Measurements from ENCODE around the gene ZNF471.

Gene ZNF471

GRCh38 chr19:56507446-56508289 lies at the start of gene ZNF471:
Gene ZNF471 (plus strand): TSS chr19:56507855. CDS start chr19:56511572, 3,717 bp downstream.
- DNase-seq, result peak; percentile 71

GRCh38 chr19:56474308-56474707 lies 33.3 kb upstream of the ZNF471 start:
- DNase-seq, result no peak

DNA sequence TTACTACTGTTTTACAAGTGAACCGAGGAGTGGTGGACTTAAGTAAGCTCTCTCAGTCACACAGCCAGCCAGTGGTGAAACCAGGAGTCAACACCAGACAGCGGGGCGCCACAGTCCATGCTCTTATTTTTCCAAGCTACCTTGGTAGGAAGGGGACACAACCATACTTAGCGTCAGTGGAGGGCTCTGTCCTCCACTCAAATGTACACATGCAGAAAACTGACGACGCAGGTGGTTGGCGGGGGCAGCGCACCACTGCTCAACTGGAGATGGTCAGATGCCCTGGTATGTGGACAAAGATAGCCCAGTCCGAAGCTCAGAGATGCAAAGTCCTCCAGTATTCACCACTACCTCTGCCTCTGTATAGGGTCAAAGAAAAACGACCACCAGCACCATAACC lies 31.6 kb upstream of the ZNF471 start:
- no peak for DNase-seq

- no peak for DNase-seq
These were observed 30.8 kb upstream of the ZNF471 start, which contains the start of gene ZNF667 for GRCh38 chr19:56476651-56477428. Gene ZNF667 (minus strand): TSS chr19:56477345. CDS start chr19:56462370, 14,975 bp downstream.

GRCh38 chr19:56477429-56478338 lies 30.0 kb upstream of the ZNF471 start:
- DNase-seq, result peak; percentile 29

GRCh38 chr19:56491399-56491798 lies 16.3 kb upstream of the ZNF471 start:
- no peak for DNase-seq

GRCh38 chr19:56504581-56504980 lies 3.1 kb upstream of the ZNF471 start:
- no peak for DNase-seq

DNA sequence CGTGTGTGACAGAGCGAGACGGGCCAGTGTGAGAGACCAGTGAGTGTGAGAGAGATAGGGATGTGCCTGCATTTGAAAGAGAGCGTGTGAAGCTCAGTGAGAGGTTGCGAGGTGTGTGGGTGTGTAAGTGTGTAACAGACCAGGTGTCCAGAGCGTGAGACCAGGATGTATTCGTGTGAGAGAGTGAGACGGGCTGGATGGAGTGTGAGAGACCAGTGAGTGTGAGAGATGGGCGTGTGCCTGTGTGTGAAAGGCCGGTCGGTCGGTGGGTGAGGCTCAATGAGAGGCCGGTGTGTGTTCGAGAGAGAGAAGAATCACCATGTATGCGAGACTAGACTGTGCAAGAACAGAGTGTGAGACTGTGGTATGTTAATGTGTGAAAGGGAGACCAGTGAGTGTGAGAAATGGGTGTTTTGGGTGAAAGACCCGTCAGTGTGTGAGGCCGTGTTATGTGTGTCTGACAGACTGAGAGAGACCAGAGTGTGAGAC lies 679 bp downstream of the ZNF471 start:
- DNase-seq, result no peak

- DNase-seq, result no peak
These were observed 17.7 kb downstream of the ZNF471 start for GRCh38 chr19:56525214-56525860.

DNA sequence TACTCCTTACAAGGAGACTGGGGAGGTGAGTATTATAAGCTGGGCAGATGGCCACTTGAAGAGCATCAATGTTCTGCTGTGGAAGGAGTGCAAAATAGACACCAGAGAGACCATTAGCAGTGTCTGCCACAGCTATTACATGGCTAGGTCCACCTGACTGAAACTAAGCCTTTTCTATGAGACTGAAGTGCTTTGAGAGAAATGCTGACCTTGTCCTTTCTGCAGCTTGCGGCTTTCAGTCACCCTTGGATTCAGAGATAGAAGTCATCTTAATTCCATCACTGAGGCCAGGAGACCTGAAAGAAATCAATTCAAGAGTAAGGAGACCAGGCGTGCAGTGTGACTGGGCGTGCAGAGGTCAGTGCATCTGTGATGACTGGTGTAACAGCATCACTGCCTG lies 29.8 kb downstream of the ZNF471 start:
- DNase-seq, result no peak

GRCh38 chr19:56538254-56538760 lies 30.7 kb downstream of the ZNF471 start:
- peak; percentile 85 for DNase-seq

DNA sequence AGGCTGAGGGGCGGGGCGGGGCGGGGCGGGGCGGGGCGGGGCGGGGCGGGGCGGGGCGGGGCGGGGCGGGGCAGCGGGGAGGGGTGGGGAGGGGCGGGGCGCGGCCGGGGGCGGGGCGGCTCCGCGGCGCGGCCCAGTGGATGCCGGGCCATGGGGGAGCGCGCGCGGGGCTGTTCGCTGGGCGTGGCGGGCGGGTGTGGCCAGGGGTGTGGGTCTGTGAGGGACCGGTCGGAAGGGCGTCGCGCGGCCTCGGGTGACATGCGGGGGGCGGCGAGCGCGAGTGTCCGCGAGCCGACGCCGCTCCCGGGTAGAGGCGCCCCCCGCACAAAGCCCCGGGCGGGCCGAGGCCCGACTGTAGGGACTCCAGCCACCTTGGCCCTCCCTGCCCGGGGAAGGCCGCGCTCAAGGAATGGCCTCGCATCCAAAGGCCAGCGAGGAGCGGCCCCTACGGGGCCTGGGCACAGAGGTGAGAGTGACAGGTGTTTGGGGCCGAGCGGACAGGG lies 31.2 kb downstream of the ZNF471 start, which contains the start of gene ZFP28:
Gene ZFP28 (plus strand): TSS at position 188 of the 503 bp plus-strand sequence. CDS start 71 bp downstream, at position 259.
- no peak for DNase-seq

DNA sequence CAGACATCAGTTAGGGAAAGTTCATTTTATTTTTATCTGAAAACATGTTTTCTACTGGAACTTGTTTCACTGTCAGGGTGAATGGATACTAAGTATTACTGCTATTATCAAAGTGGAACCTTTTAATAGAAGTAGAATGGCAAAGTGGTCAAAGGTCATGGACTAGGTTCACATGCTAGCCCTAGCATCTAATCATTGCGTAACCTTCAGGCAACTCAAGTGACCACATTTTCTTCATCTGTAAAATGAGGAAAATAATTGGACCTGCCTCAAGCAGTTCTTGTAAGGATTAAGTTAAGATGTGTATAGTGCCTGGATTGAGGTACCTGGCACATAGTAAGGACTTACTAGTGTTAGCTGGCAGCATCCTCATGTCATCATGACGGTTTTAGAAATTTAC lies 36.1 kb downstream of the ZNF471 start:
- DNase-seq, result no peak

- no peak for DNase-seq
These were observed 39.9 kb downstream of the ZNF471 start for GRCh38 chr19:56547535-56547934.

DNA sequence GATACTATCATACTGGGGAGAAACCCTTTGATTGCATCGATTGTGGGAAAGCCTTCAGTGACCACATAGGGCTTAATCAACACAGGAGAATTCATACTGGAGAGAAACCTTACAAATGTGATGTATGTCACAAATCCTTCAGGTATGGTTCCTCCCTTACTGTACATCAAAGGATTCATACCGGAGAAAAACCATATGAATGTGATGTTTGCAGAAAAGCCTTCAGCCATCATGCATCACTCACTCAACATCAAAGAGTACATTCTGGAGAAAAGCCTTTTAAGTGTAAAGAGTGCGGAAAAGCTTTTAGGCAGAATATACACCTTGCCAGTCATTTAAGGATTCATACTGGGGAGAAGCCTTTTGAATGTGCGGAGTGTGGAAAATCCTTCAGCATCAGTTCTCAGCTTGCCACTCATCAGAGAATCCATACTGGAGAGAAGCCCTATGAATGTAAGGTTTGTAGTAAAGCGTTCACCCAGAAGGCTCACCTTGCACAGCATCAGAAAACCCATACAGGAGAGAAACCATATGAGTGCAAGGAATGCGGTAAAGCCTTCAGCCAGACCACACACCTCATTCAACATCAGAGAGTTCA lies 46.7 kb downstream of the ZNF471 start:
- no peak for DNase-seq

GRCh38 chr19:56562766-56563165 lies 55.1 kb downstream of the ZNF471 start:
- no peak for DNase-seq

- DNase-seq, result peak; percentile 23
These were observed 59.2 kb downstream of the ZNF471 start for GRCh38 chr19:56566904-56567273.

DNA sequence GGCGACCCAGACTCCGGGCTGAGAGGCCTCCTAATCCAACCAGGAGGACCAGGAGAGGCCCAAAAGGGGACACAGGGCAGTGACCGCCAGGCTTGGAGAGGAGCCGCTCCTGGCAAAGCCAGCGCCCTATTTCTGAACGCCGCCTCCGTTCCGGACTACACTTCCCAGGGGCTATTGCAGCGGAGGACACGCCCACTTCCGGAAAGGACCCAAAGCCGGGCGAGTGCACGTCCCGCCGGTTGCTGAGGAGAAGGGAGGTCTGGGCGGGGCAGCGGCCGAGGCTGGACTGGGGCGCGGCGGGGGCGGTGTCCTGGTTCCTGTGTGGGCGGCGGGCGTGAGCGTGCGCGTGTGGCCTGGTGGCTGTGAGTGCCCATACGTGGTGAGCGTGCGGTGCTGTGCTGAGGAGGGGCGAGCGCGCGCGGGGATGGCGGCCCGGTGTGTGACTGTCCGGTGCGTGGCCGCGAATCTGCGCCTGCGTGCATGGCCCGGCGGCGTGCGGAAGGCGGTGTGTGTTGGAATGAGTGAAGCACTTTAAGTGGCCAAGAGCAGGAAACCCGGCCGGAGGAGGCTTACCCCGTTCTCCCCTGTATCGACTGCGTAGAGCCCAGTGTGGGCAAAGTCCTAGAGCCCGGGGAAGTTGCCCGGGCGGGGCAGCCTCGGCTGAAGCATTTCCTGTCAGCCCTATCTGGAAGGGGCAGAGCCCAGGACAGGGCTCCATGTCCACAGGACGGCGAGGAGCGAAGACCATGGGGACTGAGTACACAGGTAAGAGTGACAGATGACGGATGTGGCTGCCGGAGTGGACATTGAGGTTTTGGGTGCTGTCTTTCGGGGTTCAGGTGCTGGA lies 59.8 kb downstream of the ZNF471 start, which contains the start of gene ZNF470:
Gene ZNF470 (plus strand): TSS at position 195 of the 847 bp plus-strand sequence. CDS start 2,844 bp downstream, outside the sequence.
- DNase-seq, result peak; percentile 85

GRCh38 chr19:56572589-56572988 lies 64.9 kb downstream of the ZNF471 start:
- DNase-seq, result no peak

- DNase-seq, result no peak
These were observed 66.3 kb downstream of the ZNF471 start for GRCh38 chr19:56573914-56574313.
